GM21526 (cell line): ENCODE results near the gene GABRP.

Experiments
- ATAC-seq: cut with Tn5 transposase; IDR thresholded peaks from one replicate; pipeline ENCODE4 v1.9.1; 2021; ENCODE audit warnings: moderate library complexity; ENCODE audit not compliant: unreplicated experiment, low FRiP score

GABRP gene

GRCh38 chr5:170860415-170860814 lies 76.9 kb downstream of the GABRP start:
- no peak for ATAC-seq

- ATAC-seq = no peak
These were observed 77.5 kb downstream of the GABRP start for GRCh38 chr5:170860818-170861666.

GRCh38 chr5:170861667-170861916 lies 78.1 kb downstream of the GABRP start:
- ATAC-seq = no peak

- no peak for ATAC-seq
These were observed 78.6 kb downstream of the GABRP start, which contains the start of gene RANBP17 for GRCh38 chr5:170861917-170862766. Gene RANBP17, plus strand, starts transcription at chr5:170862018.

- no peak for ATAC-seq
These were observed 80.1 kb downstream of the GABRP start for GRCh38 chr5:170863646-170864045.
